Measurements from ENCODE around the gene MSI2. TPM values are rescaled to one million over a fixed set of nuclear protein-coding genes. Genes with fewer than 3 reads are reported as not detected.
A peak's percentile ranks its signal among the peaks of the same experiment; 100 is the strongest.

The MSI2 gene
- total and polyA plus RNA-seq, 9 of the 15 experiments (the other 6 are each of a cell fraction or from before 2014, with no cell fraction given), result 4.6 to 61.8 (median 42.4) TPM

DNA sequence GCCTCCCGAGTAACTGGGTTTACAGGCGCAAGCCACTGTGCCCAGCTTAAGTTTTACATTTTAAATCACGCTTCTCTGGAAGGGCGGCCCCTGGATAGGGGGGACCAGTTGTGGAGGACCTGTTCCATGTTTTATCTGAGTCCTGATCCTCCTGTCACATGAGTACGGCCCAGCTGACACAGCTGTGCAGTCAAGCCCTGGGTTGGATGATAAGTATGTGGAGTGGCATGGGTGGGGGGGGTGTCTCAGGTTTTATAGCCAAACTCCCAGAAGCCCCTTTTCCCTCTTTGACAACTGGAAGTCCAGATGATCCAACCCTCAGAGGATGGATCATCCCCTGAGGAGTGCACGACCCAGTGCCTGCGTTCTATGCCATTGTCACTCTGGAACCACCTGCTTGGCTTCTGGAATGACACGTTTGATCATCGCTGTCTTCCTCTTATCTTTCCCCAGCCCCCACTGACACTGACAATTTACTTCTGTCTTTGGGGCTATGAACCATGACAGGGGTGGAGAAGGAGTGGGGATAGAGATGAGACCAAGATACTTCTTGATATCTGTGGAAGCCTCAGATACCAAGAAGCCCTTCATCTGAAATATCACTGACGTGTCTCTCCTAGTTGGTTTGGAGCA, 191.2 kb downstream of the MSI2 start (continued):
- TF ChIP-seq, protein P1, sequence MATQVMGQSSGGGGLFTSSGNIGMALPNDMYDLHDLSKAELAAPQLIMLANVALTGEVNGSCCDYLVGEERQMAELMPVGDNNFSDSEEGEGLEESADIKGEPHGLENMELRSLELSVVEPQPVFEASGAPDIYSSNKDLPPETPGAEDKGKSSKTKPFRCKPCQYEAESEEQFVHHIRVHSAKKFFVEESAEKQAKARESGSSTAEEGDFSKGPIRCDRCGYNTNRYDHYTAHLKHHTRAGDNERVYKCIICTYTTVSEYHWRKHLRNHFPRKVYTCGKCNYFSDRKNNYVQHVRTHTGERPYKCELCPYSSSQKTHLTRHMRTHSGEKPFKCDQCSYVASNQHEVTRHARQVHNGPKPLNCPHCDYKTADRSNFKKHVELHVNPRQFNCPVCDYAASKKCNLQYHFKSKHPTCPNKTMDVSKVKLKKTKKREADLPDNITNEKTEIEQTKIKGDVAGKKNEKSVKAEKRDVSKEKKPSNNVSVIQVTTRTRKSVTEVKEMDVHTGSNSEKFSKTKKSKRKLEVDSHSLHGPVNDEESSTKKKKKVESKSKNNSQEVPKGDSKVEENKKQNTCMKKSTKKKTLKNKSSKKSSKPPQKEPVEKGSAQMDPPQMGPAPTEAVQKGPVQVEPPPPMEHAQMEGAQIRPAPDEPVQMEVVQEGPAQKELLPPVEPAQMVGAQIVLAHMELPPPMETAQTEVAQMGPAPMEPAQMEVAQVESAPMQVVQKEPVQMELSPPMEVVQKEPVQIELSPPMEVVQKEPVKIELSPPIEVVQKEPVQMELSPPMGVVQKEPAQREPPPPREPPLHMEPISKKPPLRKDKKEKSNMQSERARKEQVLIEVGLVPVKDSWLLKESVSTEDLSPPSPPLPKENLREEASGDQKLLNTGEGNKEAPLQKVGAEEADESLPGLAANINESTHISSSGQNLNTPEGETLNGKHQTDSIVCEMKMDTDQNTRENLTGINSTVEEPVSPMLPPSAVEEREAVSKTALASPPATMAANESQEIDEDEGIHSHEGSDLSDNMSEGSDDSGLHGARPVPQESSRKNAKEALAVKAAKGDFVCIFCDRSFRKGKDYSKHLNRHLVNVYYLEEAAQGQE (IDR thresholded peaks at IDR 0.05; ENCODE audit: borderline replicate concordance), result no peak
- TF ChIP-seq, protein P1 (CRISPR knock-in tag; IDR thresholded peaks at IDR 0.05; ENCODE audit: low read depth), result no peak
- no peak for TF ChIP-seq JUND (IDR thresholded peaks at IDR 0.05; ENCODE audit: borderline replicate concordance, low read depth, low read length)
- TF ChIP-seq JUND (tag; IDR thresholded peaks at IDR 0.05; ENCODE audit: borderline replicate concordance, low read depth, low read length), result no peak
- TF ChIP-seq DACH1 (IDR thresholded peaks at IDR 0.05; ENCODE audit: partially characterized antibody), result peak; percentile 45
- TF ChIP-seq HMGXB4 (CRISPR knock-in tag; IDR thresholded peaks at IDR 0.05), result no peak
- no peak for TF ChIP-seq NR4A1 (CRISPR knock-in tag; IDR thresholded peaks at IDR 0.05)
- TF ChIP-seq NR4A1 (tag; IDR thresholded peaks at IDR 0.05), result no peak
- TF ChIP-seq, protein P2, sequence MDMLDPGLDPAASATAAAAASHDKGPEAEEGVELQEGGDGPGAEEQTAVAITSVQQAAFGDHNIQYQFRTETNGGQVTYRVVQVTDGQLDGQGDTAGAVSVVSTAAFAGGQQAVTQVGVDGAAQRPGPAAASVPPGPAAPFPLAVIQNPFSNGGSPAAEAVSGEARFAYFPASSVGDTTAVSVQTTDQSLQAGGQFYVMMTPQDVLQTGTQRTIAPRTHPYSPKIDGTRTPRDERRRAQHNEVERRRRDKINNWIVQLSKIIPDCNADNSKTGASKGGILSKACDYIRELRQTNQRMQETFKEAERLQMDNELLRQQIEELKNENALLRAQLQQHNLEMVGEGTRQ (CRISPR knock-in tag; IDR thresholded peaks at IDR 0.05), result 0 out of 2 replicates have a peak, but pooled peaks have one; percentile 30
- TF ChIP-seq MECOM (CRISPR knock-in tag; IDR thresholded peaks at IDR 0.05), result peak; percentile 86
- TF ChIP-seq MAZ (CRISPR knock-in tag; conservative IDR thresholded peaks at IDR 0.05 in 1 of 2, IDR thresholded peaks at IDR 0.05 in 1 of 2), result 0 out of 4 replicates have a peak, but pooled peaks of 1 of the 2 experiments have one; percentile 34
- no peak for TF ChIP-seq ZFPM2 (CRISPR knock-in tag; IDR thresholded peaks at IDR 0.05)
- TF ChIP-seq BHLHE40 (IDR thresholded peaks at IDR 0.05; ENCODE audit: low read length), result peak; percentile 18; the same call in 1 of the 2 replicates
- TF ChIP-seq, protein P3, sequence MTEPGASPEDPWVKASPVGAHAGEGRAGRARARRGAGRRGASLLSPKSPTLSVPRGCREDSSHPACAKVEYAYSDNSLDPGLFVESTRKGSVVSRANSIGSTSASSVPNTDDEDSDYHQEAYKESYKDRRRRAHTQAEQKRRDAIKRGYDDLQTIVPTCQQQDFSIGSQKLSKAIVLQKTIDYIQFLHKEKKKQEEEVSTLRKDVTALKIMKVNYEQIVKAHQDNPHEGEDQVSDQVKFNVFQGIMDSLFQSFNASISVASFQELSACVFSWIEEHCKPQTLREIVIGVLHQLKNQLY (CRISPR knock-in tag; conservative IDR thresholded peaks at IDR 0.05), result no peak
- TF ChIP-seq ZNF23 (CRISPR knock-in tag; IDR thresholded peaks at IDR 0.05), result no peak
- TF ChIP-seq RBFOX2 (IDR thresholded peaks at IDR 0.05; ENCODE audit: low read depth, low read length), result no peak
- no peak for TF ChIP-seq ZNF75A (CRISPR knock-in tag; IDR thresholded peaks at IDR 0.05)

Data from K562 (cell line).